Prostate gland (tissue), 2 donors: ENCODE results near the gene GRID1.

Source experiments
- POLR2A ChIP-seq: fragments of 450-650 bp; IDR thresholded peaks from one replicate; pipeline ENCODE4 v1.6.1; 2016; ENCODE audit warnings: antibody characterized with exemption, mild to moderate bottlenecking
- POLR2AphosphoS5 ChIP-seq: sonication (generic); formaldehyde crosslinking; IDR thresholded peaks from one replicate; pipeline ENCODE4 v1.6.1; 2017; ENCODE audit warnings: antibody characterized with exemption
- TF ChIP-seq, protein P1 (sequence below), 4 experiments: fragments of 200-600 bp in 2 of 4; fragments of 450-650 bp in 2 of 4; sonication (generic) in 2 of 4; IDR thresholded peaks; 1 replicate in 3 of 4; 2 replicates in 1 of 4; pipeline ENCODE4 v1.5.1; 2016 to 2019; ENCODE audit warnings: antibody characterized with exemption in 4 of 4, mild to moderate bottlenecking in 2 of 4, moderate library complexity in 2 of 4

DNA sequence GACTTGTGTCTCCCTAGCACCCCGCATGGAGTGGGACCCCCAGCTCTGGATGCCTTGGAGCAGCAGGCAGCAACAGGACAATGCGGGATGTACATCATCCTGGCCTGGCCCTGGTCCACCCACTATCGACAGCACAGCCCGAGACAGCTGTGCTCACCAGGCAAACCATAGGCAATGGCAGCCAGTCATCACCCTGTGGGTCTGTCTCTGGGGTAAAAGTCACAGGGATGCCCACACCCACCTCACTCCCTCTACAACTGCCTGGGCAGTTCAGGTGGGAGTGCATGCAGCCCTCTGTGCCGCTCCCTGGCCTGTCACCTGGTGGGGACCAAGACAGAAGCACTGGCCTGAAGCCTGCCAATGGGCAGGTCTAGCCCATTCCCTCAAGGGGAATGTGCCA, 147.8 kb downstream of the GRID1 start:
- TF ChIP-seq POLR2A, result no peak
- TF ChIP-seq, protein P1, sequence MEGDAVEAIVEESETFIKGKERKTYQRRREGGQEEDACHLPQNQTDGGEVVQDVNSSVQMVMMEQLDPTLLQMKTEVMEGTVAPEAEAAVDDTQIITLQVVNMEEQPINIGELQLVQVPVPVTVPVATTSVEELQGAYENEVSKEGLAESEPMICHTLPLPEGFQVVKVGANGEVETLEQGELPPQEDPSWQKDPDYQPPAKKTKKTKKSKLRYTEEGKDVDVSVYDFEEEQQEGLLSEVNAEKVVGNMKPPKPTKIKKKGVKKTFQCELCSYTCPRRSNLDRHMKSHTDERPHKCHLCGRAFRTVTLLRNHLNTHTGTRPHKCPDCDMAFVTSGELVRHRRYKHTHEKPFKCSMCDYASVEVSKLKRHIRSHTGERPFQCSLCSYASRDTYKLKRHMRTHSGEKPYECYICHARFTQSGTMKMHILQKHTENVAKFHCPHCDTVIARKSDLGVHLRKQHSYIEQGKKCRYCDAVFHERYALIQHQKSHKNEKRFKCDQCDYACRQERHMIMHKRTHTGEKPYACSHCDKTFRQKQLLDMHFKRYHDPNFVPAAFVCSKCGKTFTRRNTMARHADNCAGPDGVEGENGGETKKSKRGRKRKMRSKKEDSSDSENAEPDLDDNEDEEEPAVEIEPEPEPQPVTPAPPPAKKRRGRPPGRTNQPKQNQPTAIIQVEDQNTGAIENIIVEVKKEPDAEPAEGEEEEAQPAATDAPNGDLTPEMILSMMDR (IDR thresholded peaks at IDR 0.05), result no peak
- no peak for TF ChIP-seq POLR2AphosphoS5
